OCI-LY3 (cell line): ENCODE results near the gene CTH.
"Not testable (repeated sequence)": the region's sequence is repeated elsewhere in the genome, so short reads cannot be mapped to it uniquely, and the experiment has no call there.

Source experiments
- H2AFZ ChIP-seq: fragments of 200-600, 300-600 bp; shearing (Covaris generic); 2 replicates; pipeline ENCODE4 v1.6.0; 2014; ENCODE audit warnings: antibody characterized with exemption, low read depth, low read length
- H3K27ac ChIP-seq: fragments of 200-600, 300-600 bp; sonication (generic); 2 replicates; pipeline ENCODE4 v1.5.1; 2014; ENCODE audit warnings: mild to moderate bottlenecking, low read length, moderate library complexity, mixed read lengths
- H3K27me3 ChIP-seq: fragments of 200-600, 300-600 bp; sonication (generic); 2 replicates; pipeline ENCODE4 v1.6.1; 2014; ENCODE audit warnings: low read depth, low read length, mixed read lengths
- H3K36me3 ChIP-seq: fragments of 200-600, 300-600 bp; sonication (generic); replicated peaks from 2 replicates; pipeline ENCODE3; 2014; ENCODE audit warnings: low read depth, low read length, mixed read lengths
- H3K4me1 ChIP-seq: fragments of 300-600, 200-600 bp; sonication (generic); 2 replicates; pipeline ENCODE4 v1.6.1; 2014; ENCODE audit warnings: low read length, mixed read lengths
- H3K4me2 ChIP-seq: fragments of 200-600, 300-600 bp; sonication (generic); 2 replicates; pipeline ENCODE4 v1.6.1; 2014; ENCODE audit warnings: low read length, mixed read lengths
- H3K4me3 ChIP-seq: fragments of 300-600, 200-600 bp; sonication (generic); 2 replicates; pipeline ENCODE4 v1.5.1; 2014; ENCODE audit warnings: antibody characterized with exemption, mild to moderate bottlenecking, low read length, moderate library complexity
- H3K79me2 ChIP-seq: fragments of 300-600, 200-600 bp; shearing (Covaris generic); 2 replicates; pipeline ENCODE4 v1.6.1; 2014; ENCODE audit warnings: mild to moderate bottlenecking, low read length, mixed read lengths
- H3K9ac ChIP-seq: fragments of 300-600, 200-600 bp; shearing (Covaris generic); 2 replicates; pipeline ENCODE4 v1.6.0; 2014; ENCODE audit warnings: mild to moderate bottlenecking, low read length, moderate library complexity
- H3K9me3 ChIP-seq: fragments of 200-600, 300-600 bp; shearing (Covaris generic); 2 replicates; pipeline ENCODE4 v1.6.1; 2014; ENCODE audit warnings: low read length, mixed read lengths; ENCODE audit not compliant: insufficient read depth
- H4K20me1 ChIP-seq: fragments of 200-600, 300-600 bp; sonication (generic); 2 replicates; pipeline ENCODE4 v1.6.1; 2016; ENCODE audit warnings: low read length, mixed read lengths; ENCODE audit not compliant: insufficient read depth
- EZH2phosphoT487 ChIP-seq: fragments of 200-600 bp; shearing (Covaris generic); IDR thresholded peaks from 2 replicates; pipeline ENCODE4 v1.6.1; 2018; ENCODE audit warnings: antibody characterized with exemption, mixed run types, low read depth
- TF ChIP-seq, protein P1 (sequence below): fragments of 200-600, 300-600 bp; sonication (generic); IDR thresholded peaks from 2 replicates; pipeline ENCODE4 v1.5.1; 2014; ENCODE audit warnings: antibody characterized with exemption, low read length, low read depth

The CTH gene

GRCh38 chr1:70443739-70444138, 32.7 kb downstream of the CTH start:
- Histone ChIP-seq H3K36me3 (no peaks in the 10 kb centered on the region), H3K9ac (no peak overlapping the region), H3K4me1 (no peaks in the 10 kb centered on the region), H3K4me2 (no peak overlapping the region), H4K20me1 (no peaks in the 10 kb centered on the region), H2AFZ (no peak overlapping the region), H3K4me3 (no peak overlapping the region), H3K79me2 (no peaks in the 10 kb centered on the region), H3K9me3 (no peaks in the 10 kb centered on the region), H3K27me3 (no peaks in the 10 kb centered on the region), H3K27ac (no peak overlapping the region)
- TF ChIP-seq, protein P1, sequence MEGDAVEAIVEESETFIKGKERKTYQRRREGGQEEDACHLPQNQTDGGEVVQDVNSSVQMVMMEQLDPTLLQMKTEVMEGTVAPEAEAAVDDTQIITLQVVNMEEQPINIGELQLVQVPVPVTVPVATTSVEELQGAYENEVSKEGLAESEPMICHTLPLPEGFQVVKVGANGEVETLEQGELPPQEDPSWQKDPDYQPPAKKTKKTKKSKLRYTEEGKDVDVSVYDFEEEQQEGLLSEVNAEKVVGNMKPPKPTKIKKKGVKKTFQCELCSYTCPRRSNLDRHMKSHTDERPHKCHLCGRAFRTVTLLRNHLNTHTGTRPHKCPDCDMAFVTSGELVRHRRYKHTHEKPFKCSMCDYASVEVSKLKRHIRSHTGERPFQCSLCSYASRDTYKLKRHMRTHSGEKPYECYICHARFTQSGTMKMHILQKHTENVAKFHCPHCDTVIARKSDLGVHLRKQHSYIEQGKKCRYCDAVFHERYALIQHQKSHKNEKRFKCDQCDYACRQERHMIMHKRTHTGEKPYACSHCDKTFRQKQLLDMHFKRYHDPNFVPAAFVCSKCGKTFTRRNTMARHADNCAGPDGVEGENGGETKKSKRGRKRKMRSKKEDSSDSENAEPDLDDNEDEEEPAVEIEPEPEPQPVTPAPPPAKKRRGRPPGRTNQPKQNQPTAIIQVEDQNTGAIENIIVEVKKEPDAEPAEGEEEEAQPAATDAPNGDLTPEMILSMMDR = no peak
- TF ChIP-seq EZH2phosphoT487 = no peak

DNA sequence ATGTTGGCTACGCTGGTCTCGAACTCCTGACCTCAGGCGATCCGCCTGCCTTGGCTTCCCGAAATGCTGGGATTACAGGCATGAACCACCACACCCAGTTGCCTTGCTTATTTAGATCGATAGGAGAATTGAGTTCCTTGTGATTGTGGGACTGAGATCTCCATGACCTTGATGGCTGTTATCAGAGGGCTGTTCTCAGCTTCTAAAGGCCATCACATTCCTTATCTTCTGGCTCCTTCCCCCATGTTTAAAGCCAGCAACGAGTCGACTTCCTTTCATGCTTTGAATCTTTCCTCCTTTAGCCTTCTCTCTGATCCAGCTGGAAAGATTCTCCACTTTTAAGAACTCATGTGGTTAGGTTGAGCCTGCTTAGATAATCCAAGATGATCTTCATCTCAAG, 38.0 kb downstream of the CTH start:
- Histone ChIP-seq H3K4me1 (peaks cover 6% of the 10 kb centered on the region; the same call in 1 of the 2 replicates), H3K9me3 (no peaks in the 10 kb centered on the region), H3K79me2 (no peaks in the 10 kb centered on the region), H3K9ac (no peak overlapping the region), H3K36me3 (no peaks in the 10 kb centered on the region), H3K4me2 (no peak overlapping the region), H2AFZ (no peak overlapping the region), H4K20me1 (no peaks in the 10 kb centered on the region), H3K4me3 (no peak overlapping the region), H3K27me3 (no peaks in the 10 kb centered on the region), H3K27ac (no peak overlapping the region)
- no peak for TF ChIP-seq EZH2phosphoT487
- TF ChIP-seq, protein P1 = no peak

DNA sequence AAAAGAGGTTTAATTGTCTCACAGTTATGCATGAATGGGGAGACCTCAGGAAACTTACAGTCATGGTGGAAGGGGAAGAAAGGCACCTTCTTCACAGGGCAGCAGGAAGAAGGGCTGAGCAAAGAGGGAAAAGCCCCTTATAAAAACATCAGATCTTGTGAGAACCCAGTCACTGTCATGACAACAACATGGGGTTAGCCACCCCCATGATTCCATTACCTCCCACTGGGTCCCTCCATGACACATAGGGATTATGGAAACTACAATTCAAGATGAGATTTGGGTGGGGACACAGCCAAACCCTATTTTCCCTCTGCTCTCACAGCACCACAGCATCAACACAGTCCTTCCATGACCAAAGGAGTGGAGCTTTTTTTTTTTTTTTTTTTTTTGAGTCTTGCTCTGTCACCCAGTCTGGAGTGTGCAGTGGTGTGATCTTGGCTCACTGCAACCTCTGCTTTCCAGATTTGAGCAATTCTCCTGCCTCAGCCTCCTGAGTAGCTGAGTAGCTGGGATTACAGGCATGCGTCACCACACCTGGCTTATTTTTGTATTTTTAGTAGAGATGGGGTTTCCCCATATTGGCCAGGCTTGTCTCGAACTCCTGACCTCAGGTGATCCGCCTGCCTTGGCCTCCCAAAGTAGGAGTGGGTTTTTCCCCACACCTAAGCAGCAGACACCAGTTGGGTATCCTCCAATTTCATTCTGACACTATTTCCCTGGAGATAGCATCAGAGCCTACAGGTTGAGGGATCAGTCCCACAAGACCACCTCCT, 41.3 kb downstream of the CTH start:
- not testable (repeated sequence) for H3K27ac ChIP-seq, H3K4me3 ChIP-seq, H3K79me2 ChIP-seq

DNA sequence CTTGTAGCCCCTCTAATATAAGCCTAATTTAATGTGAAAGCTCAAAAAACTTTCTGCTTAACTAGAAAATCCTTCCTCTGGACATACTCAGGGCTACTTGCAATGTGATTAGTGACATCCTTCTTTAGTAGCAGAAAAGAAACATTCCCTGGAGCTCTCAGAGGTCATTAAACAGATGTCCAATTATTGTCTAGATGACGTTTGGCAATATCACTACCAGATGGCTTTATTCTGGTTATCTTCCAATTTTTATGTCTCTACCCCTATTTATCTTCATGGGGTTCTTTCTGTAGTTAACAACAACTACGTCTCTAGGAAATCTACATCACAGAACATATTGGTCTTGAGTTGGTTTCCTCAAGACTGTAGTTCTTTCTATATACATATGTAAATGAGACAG, 44.2 kb downstream of the CTH start:
- no peaks in the 10 kb centered on the region for H3K9me3 ChIP-seq
- no peak overlapping the region for H3K4me2 ChIP-seq
- H3K4me3 ChIP-seq = no peak overlapping the region
- H3K4me1 ChIP-seq = peaks cover 6% of the 10 kb centered on the region; the same call in 1 of the 2 replicates
- no peaks in the 10 kb centered on the region for H4K20me1 ChIP-seq
- no peak overlapping the region for H2AFZ ChIP-seq
- no peaks in the 10 kb centered on the region for H3K36me3 ChIP-seq
- no peak overlapping the region for H3K9ac ChIP-seq
- no peaks in the 10 kb centered on the region for H3K79me2 ChIP-seq
- TF ChIP-seq, protein P1 = no peak
- TF ChIP-seq EZH2phosphoT487 = no peak
- no peaks in the 10 kb centered on the region for H3K27me3 ChIP-seq
- H3K27ac ChIP-seq = no peak overlapping the region

More for the DNA sequence above, 41.3 kb downstream of the CTH start:
- not testable (repeated sequence) for H3K4me2 ChIP-seq, H4K20me1 ChIP-seq, H2AFZ ChIP-seq, H3K4me1 ChIP-seq, H3K36me3 ChIP-seq, H3K9ac ChIP-seq, H3K9me3 ChIP-seq, H3K27me3 ChIP-seq
